HepG2 (cell line): ENCODE results near the gene CISH.

Experiments used
- MAFF ChIP-seq: IDR thresholded peaks from 2 replicates; pipeline ENCODE4 v1.6.1; 2011; ENCODE audit warnings: low read depth, low read length, improper control_type of control experiment
- MTA1 ChIP-seq: sonication (generic); formaldehyde crosslinking; IDR thresholded peaks from 2 replicates; pipeline ENCODE4 v1.4.0; 2020; ENCODE audit warnings: missing genetic modification reagents, mild to moderate bottlenecking, borderline replicate concordance
- NFYB ChIP-seq: sonication (generic); formaldehyde crosslinking; IDR thresholded peaks from 2 replicates; pipeline ENCODE4 v1.4.0; 2020; ENCODE audit warnings: missing genetic modification reagents
- SMAD9 ChIP-seq: sonication (generic); formaldehyde crosslinking; IDR thresholded peaks from 2 replicates; pipeline ENCODE4 v1.5.1; 2020; ENCODE audit warnings: mild to moderate bottlenecking, missing genetic modification reagents
- WIZ ChIP-seq: sonication (generic); formaldehyde crosslinking; IDR thresholded peaks from 2 replicates; pipeline ENCODE4 v1.5.1; 2020; ENCODE audit warnings: mild to moderate bottlenecking, missing genetic modification reagents
- XRCC5 ChIP-seq: fragments of 200-400 bp; formaldehyde crosslinking; optimal IDR thresholded peaks from 2 replicates; pipeline ENCODE3; 2017; ENCODE audit warnings: mild to moderate bottlenecking, low read length
- TF ChIP-seq, protein P1 (sequence below): IDR thresholded peaks from 2 replicates; pipeline ENCODE4 v1.6.1; 2016; ENCODE audit warnings: low read depth, borderline replicate concordance
- TF ChIP-seq, protein P2 (sequence below): sonication (generic); formaldehyde crosslinking; IDR thresholded peaks from 2 replicates; pipeline ENCODE4 v1.5.0; 2020; ENCODE audit warnings: mild to moderate bottlenecking, missing genetic modification reagents, moderate library complexity

DNA sequence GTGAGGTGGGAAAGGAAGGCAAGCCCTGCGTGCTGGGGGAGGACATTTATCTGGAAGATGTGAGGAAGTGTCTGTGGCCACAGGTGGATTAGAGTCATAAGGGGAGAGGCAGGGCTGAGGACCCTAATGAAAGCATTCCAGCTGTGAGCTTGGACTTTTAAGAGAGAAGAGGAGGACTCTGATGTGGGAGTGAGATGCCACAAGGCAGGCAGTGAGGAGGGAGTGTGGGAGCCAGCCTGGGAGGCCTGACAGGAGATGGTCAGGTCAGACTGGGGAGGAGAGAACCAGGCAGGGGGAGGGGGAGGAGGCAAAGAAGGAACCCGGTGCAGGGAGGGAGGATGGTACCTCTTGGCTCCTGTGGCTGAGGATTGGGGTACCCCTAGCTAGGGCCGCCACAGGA, 26.4 kb upstream of the CISH start:
- TF ChIP-seq MAFF = no peak
- TF ChIP-seq XRCC5 = no peak
- TF ChIP-seq WIZ (CRISPR knock-in tag) = no peak
- no peak for TF ChIP-seq MTA1 (CRISPR knock-in tag)
- TF ChIP-seq SMAD9 (CRISPR knock-in tag) = no peak
- TF ChIP-seq, protein P1, sequence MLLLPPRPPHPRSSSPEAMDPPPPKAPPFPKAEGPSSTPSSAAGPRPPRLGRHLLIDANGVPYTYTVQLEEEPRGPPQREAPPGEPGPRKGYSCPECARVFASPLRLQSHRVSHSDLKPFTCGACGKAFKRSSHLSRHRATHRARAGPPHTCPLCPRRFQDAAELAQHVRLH (CRISPR knock-in tag) = no peak
- TF ChIP-seq, protein P2, sequence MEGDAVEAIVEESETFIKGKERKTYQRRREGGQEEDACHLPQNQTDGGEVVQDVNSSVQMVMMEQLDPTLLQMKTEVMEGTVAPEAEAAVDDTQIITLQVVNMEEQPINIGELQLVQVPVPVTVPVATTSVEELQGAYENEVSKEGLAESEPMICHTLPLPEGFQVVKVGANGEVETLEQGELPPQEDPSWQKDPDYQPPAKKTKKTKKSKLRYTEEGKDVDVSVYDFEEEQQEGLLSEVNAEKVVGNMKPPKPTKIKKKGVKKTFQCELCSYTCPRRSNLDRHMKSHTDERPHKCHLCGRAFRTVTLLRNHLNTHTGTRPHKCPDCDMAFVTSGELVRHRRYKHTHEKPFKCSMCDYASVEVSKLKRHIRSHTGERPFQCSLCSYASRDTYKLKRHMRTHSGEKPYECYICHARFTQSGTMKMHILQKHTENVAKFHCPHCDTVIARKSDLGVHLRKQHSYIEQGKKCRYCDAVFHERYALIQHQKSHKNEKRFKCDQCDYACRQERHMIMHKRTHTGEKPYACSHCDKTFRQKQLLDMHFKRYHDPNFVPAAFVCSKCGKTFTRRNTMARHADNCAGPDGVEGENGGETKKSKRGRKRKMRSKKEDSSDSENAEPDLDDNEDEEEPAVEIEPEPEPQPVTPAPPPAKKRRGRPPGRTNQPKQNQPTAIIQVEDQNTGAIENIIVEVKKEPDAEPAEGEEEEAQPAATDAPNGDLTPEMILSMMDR (CRISPR knock-in tag) = no peak
- no peak for TF ChIP-seq NFYB (CRISPR knock-in tag)
